Epithelial cell of esophagus (primary cell): ENCODE measurements around the gene ADAMTS12.
"Not testable (repeated sequence)": the region's sequence is repeated elsewhere in the genome, so short reads cannot be mapped to it uniquely, and the experiment has no call there.

Experiments
- DNase-seq: peaks from one replicate; pipeline ENCODE4 v3.0.0; 2010; ENCODE audit warnings: low read depth
- H3K4me3 ChIP-seq: 2 replicates; pipeline ENCODE4 v1.5.1; 2011; ENCODE audit warnings: mild to moderate bottlenecking, low read length, control low read depth
- TF ChIP-seq, protein P1 (sequence below): IDR thresholded peaks from 2 replicates; pipeline ENCODE4 v1.5.1; 2011; ENCODE audit warnings: low read depth, mild to moderate bottlenecking, low read length, control low read depth, inconsistent platforms; ENCODE audit not compliant: insufficient read depth; ENCODE audit errors: missing control alignments

The ADAMTS12 gene

DNA sequence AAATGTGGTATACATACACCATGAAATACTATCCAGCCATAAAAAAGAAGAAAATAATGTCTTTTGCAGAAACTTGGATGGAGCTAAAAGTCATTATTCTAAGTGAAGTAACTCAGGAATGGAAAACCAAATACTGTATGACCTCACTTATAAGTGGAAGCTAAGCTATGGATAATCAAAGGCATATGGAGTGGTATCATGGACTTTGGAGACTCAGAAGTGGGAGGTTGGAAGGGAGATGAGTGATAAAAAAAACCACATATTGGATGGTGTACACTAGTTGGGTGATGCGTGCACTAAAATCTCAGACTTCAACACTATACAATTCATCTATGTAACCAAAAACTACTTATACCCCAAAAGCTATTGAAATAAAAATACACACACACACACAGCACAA, 24.5 kb downstream of the ADAMTS12 start:
- TF ChIP-seq, protein P1, sequence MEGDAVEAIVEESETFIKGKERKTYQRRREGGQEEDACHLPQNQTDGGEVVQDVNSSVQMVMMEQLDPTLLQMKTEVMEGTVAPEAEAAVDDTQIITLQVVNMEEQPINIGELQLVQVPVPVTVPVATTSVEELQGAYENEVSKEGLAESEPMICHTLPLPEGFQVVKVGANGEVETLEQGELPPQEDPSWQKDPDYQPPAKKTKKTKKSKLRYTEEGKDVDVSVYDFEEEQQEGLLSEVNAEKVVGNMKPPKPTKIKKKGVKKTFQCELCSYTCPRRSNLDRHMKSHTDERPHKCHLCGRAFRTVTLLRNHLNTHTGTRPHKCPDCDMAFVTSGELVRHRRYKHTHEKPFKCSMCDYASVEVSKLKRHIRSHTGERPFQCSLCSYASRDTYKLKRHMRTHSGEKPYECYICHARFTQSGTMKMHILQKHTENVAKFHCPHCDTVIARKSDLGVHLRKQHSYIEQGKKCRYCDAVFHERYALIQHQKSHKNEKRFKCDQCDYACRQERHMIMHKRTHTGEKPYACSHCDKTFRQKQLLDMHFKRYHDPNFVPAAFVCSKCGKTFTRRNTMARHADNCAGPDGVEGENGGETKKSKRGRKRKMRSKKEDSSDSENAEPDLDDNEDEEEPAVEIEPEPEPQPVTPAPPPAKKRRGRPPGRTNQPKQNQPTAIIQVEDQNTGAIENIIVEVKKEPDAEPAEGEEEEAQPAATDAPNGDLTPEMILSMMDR, result no peak
- H3K4me3 ChIP-seq, result no peak overlapping the region
- DNase-seq, result no peak

GRCh38 chr5:33859177-33859576, 32.6 kb downstream of the ADAMTS12 start:
- not testable (repeated sequence) for DNase-seq, H3K4me3 ChIP-seq

DNA sequence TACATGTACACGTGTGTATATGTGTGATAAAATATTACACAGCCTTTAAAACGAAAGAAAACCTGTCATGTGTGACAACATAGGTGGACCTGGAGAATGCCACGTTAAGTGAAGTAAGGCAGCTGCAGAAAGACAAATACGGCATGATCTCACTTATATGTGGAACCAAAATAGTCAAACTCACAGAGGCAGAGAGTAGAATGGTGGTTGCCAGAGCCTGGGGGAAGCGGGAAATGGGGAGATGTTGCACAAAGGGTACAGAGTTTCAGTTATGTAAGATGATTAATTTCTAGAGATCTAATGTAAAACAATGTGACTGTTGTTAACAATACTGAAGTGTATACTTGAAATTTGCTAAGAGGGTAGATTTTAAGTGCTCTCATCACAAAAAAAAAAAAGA, 34.8 kb downstream of the ADAMTS12 start:
- TF ChIP-seq, protein P1, result no peak
- DNase-seq, result no peak
- no peak overlapping the region for H3K4me3 ChIP-seq

DNA sequence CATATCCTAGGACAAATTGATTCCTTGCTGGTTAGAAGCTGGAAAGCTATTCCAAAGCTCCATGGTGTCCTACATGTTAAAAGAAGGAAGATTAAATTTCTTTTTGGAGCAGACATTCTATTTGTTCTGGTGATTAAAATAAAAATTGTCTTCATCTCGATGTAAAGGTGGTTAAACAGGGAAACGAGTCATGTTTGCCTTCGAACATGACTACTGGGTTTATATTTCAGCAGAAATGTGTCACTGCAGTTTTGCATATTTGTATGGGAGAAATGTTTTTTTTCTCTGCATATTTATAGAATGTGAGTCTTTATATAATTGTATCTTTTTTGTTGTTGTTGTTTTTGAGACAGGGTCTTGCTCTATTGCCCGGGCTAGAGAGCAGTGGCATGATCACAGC, 36.4 kb downstream of the ADAMTS12 start:
- TF ChIP-seq, protein P1, result no peak
- no peak for DNase-seq
- H3K4me3 ChIP-seq, result no peak overlapping the region

GRCh38 chr5:33854733-33855151, 37.0 kb downstream of the ADAMTS12 start:
- H3K4me3 ChIP-seq, result no peak overlapping the region
- DNase-seq, result no peak
- TF ChIP-seq, protein P1, result no peak

DNA sequence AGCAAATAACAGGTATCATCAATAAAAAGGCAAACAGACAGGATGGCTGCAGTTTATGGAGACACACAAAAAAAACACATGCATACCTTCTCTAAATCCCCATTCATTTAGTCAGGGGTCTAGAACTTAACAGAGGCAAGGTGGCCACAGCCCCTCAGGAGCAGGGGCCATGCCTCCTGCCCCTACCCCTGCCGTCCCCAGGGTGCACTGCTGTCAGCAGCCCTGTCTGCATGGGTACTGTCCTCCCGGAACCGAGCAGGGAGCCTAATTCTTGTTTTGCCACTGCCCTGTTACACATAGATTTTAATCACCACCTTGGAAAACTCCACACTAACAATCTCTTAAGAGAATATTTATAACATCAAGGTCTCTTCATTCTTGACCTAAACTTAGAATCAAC, 39.0 kb downstream of the ADAMTS12 start:
- TF ChIP-seq, protein P1, result no peak
- no peak for DNase-seq
- H3K4me3 ChIP-seq, result no peak overlapping the region

- H3K4me3 ChIP-seq, result no peak overlapping the region
- DNase-seq, result no peak
- TF ChIP-seq, protein P1, result no peak
Observed at GRCh38 chr5:33852319-33852718, 39.5 kb downstream of the ADAMTS12 start.
